Panc1 (cell line): ENCODE results near the gene KRTAP22-2. TPM values are rescaled to one million over a fixed set of nuclear protein-coding genes. Genes with fewer than 3 reads are reported as not detected.

Experiments
- ATAC-seq: fragments of 200-7000 bp; cut with Tn5 transposase; 2 replicates; pipeline ENCODE4 v1.9.1; 2020; ENCODE audit warnings: mild to moderate bottlenecking, moderate library complexity
- BruUV-seq: library from RNA; stranded (reverse); fragments of 400-500 nt; replicated peaks from 2 replicates; lab custom pipeline; 2021; lab: Mats Ljungman, UMichigan
- CTCF ChIA-PET: fragments of 300-600 bp; sonication (Branson Sonifier 250); formaldehyde crosslinking; loops from one replicate; lab custom pipeline; 2022; ENCODE audit warnings: antibody characterized with exemption; lab: Charles Lee
- POLR2A ChIA-PET: fragments of 300-600 bp; sonication (Branson Sonifier 250); formaldehyde crosslinking; loops from one replicate; lab custom pipeline; 2022; ENCODE audit warnings: antibody characterized with exemption; lab: Charles Lee
- DNase-seq: peaks from one replicate; pipeline ENCODE4 v3.0.0-alpha.2; 2010; ENCODE audit warnings: low read depth, low spot score
- H3K27ac ChIP-seq: 2 replicates; pipeline ENCODE4 v1.5.1; 2011; ENCODE audit warnings: mild to moderate bottlenecking, low read length, inconsistent platforms
- H3K27me3 ChIP-seq: fragments of 200-500 bp; sonication (Bioruptor generic); 2 replicates; pipeline ENCODE4 v1.6.0; 2014; ENCODE audit warnings: low read length, inconsistent platforms; ENCODE audit not compliant: control insufficient read depth, insufficient read depth
- H3K36me3 ChIP-seq: fragments of 200-500 bp; sonication (Bioruptor generic); 2 replicates; pipeline ENCODE4 v1.5.1; 2014; ENCODE audit warnings: inconsistent platforms, mild to moderate bottlenecking, low read length, moderate library complexity; ENCODE audit not compliant: control insufficient read depth, insufficient read depth
- H3K4me1 ChIP-seq: 2 replicates; pipeline ENCODE4 v1.5.1; 2011; ENCODE audit warnings: inconsistent platforms, mild to moderate bottlenecking, low read length, moderate library complexity; ENCODE audit not compliant: control insufficient read depth, insufficient read depth
- H3K4me3 ChIP-seq, 2 experiments: 2 replicates each; pipeline ENCODE4 v1.5.1; 2011 to 2012; ENCODE audit warnings: low read depth in 2 of 2, low read length in 2 of 2, mild to moderate bottlenecking in 2 of 2, inconsistent platforms in 1 of 2, moderate library complexity in 1 of 2
- H3K9me3 ChIP-seq: fragments of 200-500 bp; sonication (Bioruptor generic); 2 replicates; pipeline ENCODE4 v1.5.1; 2014; ENCODE audit warnings: low read depth, mild to moderate bottlenecking, inconsistent platforms, low read length, moderate library complexity; ENCODE audit not compliant: control insufficient read depth, insufficient read depth
- POLR2AphosphoS5 ChIP-seq: IDR thresholded peaks from 2 replicates; pipeline ENCODE4 v1.6.1; 2012; ENCODE audit warnings: mild to moderate bottlenecking, low read depth, low read length, moderate library complexity
- SIN3A ChIP-seq: IDR thresholded peaks from 2 replicates; pipeline ENCODE4 v1.6.1; 2012; ENCODE audit warnings: low read depth, mild to moderate bottlenecking, low read length, moderate library complexity, borderline replicate concordance; ENCODE audit not compliant: insufficient read depth
- TCF7L2 ChIP-seq: IDR thresholded peaks from 2 replicates; pipeline ENCODE4 v1.6.1; 2011; ENCODE audit warnings: mild to moderate bottlenecking, low read depth, low read length, inconsistent platforms
- in situ Hi-C: cut with HindIII; loops from 2 replicates; pipeline ENCODE4 v1.10.0; 2016; ENCODE audit warnings: low sequenced_read_pairs, low pct_unique_long_range_greater_than_20kb
- intact Hi-C: fragments of 100-400 bp; cut with micrococcal nuclease; formaldehyde crosslinking; loops from one replicate; pipeline ENCODE4 v1.10.0; 2022; ENCODE audit not compliant: unreplicated experiment
- total RNA-seq: library from RNA; stranded (reverse); gene quantifications from one replicate; pipeline ENCODE4 v1.2.1, GENCODE V29; 2021; ENCODE audit not compliant: unreplicated experiment
- TF ChIP-seq, protein P1 (sequence below): fragments of 450-650 bp; IDR thresholded peaks from 2 replicates; pipeline ENCODE4 v1.5.1; 2017; ENCODE audit warnings: mild to moderate bottlenecking
- TF ChIP-seq, protein P2 (sequence below), 2 experiments: IDR thresholded peaks; 2 replicates each; pipeline ENCODE4 v1.6.1; 2011 to 2012; ENCODE audit warnings: low read depth in 2 of 2, control low read depth in 1 of 2, low read length in 1 of 2, mild to moderate bottlenecking in 1 of 2, moderate library complexity in 1 of 2; ENCODE audit not compliant: insufficient read depth in 1 of 2

Gene KRTAP22-2
- total RNA-seq, 1 experiment from 2014 or later: not detected

DNA sequence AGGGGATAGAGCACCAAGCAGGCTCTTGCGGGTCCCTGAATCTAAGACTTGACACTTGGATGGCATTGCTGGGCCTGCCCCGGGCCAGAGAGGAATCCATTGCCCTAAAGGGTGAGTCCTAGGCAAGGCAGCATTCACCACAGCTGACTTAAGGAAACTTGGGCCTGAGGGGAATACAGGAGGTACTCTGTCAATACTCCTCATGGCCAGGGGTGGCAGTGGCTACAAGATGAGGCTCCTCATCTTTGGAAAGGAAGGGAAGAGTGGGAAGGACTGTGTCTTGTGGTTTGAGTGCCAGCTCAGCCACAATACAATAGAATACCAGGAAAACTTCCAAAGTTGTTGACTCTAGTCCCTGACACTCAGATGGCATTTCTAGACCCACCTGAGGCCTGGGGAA is 15.8 kb upstream of the KRTAP22-2 start:
- H3K4me1 ChIP-seq: no peaks in the 10 kb centered on the region
- ChIA-PET POLR2A (no interaction called here), CTCF (no interaction called here)
- no TSS peak for BruUV-seq
- H3K27ac ChIP-seq: no peak overlapping the region
- no peaks in the 10 kb centered on the region for H3K36me3 ChIP-seq
- intact Hi-C loops: no loop called here
- in situ Hi-C loops: no loop called here
- H3K4me3 ChIP-seq: no peak overlapping the region
- no peak for TF ChIP-seq POLR2AphosphoS5
- TF ChIP-seq TCF7L2: no peak
- TF ChIP-seq, protein P1, sequence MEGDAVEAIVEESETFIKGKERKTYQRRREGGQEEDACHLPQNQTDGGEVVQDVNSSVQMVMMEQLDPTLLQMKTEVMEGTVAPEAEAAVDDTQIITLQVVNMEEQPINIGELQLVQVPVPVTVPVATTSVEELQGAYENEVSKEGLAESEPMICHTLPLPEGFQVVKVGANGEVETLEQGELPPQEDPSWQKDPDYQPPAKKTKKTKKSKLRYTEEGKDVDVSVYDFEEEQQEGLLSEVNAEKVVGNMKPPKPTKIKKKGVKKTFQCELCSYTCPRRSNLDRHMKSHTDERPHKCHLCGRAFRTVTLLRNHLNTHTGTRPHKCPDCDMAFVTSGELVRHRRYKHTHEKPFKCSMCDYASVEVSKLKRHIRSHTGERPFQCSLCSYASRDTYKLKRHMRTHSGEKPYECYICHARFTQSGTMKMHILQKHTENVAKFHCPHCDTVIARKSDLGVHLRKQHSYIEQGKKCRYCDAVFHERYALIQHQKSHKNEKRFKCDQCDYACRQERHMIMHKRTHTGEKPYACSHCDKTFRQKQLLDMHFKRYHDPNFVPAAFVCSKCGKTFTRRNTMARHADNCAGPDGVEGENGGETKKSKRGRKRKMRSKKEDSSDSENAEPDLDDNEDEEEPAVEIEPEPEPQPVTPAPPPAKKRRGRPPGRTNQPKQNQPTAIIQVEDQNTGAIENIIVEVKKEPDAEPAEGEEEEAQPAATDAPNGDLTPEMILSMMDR: no peak
- TF ChIP-seq, protein P2, sequence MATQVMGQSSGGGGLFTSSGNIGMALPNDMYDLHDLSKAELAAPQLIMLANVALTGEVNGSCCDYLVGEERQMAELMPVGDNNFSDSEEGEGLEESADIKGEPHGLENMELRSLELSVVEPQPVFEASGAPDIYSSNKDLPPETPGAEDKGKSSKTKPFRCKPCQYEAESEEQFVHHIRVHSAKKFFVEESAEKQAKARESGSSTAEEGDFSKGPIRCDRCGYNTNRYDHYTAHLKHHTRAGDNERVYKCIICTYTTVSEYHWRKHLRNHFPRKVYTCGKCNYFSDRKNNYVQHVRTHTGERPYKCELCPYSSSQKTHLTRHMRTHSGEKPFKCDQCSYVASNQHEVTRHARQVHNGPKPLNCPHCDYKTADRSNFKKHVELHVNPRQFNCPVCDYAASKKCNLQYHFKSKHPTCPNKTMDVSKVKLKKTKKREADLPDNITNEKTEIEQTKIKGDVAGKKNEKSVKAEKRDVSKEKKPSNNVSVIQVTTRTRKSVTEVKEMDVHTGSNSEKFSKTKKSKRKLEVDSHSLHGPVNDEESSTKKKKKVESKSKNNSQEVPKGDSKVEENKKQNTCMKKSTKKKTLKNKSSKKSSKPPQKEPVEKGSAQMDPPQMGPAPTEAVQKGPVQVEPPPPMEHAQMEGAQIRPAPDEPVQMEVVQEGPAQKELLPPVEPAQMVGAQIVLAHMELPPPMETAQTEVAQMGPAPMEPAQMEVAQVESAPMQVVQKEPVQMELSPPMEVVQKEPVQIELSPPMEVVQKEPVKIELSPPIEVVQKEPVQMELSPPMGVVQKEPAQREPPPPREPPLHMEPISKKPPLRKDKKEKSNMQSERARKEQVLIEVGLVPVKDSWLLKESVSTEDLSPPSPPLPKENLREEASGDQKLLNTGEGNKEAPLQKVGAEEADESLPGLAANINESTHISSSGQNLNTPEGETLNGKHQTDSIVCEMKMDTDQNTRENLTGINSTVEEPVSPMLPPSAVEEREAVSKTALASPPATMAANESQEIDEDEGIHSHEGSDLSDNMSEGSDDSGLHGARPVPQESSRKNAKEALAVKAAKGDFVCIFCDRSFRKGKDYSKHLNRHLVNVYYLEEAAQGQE (IDR thresholded peaks at IDR 0.05; ENCODE audit: insufficient read depth in 1 of 2, low read depth in 2 of 2, low read length in 1 of 2): no peak
- no peak for TF ChIP-seq SIN3A
- H3K27me3 ChIP-seq: no peaks in the 10 kb centered on the region
- no peak for ATAC-seq
- no peak for DNase-seq
- no peaks in the 10 kb centered on the region for H3K9me3 ChIP-seq

DNA sequence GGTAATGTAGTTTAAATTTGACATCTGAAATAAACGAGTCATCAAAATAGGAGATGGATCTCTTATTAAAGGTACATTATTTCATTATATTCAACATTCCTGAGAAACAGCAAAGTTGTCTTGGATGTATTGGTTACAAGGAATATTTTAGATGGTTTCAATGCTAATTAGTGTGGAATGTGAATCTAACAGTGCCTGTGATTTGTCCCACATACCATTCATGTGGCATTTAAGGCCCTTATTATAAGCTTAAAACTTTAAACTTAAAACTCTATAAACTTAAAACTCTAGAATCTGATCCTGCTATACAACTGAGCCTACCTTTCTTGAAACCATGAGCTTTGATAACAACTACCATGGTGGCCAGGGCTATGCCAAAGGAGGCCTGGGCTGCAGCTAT is 10.6 kb upstream of the KRTAP22-2 start, which contains the start of gene KRTAP22-1:
KRTAP22-1 (plus strand) TSS at position 301 of the 400 bp plus-strand sequence.
- Histone ChIP-seq H3K36me3 (no peaks in the 10 kb centered on the region), H3K27ac (no peak within 1 kb of the TSS), H3K4me1 (no peaks in the 10 kb centered on the region), H3K9me3 (no peaks in the 10 kb centered on the region), H3K27me3 (no peaks in the 10 kb centered on the region), H3K4me3 (no peak within 1 kb of the TSS)
- TF ChIP-seq POLR2AphosphoS5 (no peak), SIN3A (no peak), TCF7L2 (no peak)
- TF ChIP-seq, protein P2 (IDR thresholded peaks at IDR 0.05; ENCODE audit: insufficient read depth in 1 of 2, low read depth in 2 of 2, low read length in 1 of 2): no peak
- TF ChIP-seq, protein P1: no peak
- BruUV-seq: no TSS peak
- in situ Hi-C loops: no loop called here
- intact Hi-C loops: no loop called here
- ChIA-PET CTCF (no interaction called here), POLR2A (interaction anchor here (0.7 kb wide), 1 partner anchor 36 kb away, joined by 6 read pairs; no protein-coding TSS in a partner anchor)
- no peak for ATAC-seq
- no peak for DNase-seq
